H1 (cell line): Measurements from ENCODE around the gene SLC25A26. TPM values are rescaled to one million over a fixed set of nuclear protein-coding genes. Genes with fewer than 3 reads are reported as not detected.

Experiments
- CTCF ChIA-PET: fragments of 300-600 bp; sonication (Branson Sonifier 250); formaldehyde crosslinking; loops from one replicate; lab custom pipeline; 2021; ENCODE audit not compliant: partially characterized antibody; lab: Charles Lee
- POLR2A ChIA-PET: fragments of 300-600 bp; sonication (Branson Sonifier 250); formaldehyde crosslinking; loops from one replicate; lab custom pipeline; 2021; ENCODE audit warnings: inconsistent platforms; ENCODE audit not compliant: partially characterized antibody; lab: Charles Lee
- DNase-seq, 2 experiments: peaks; one replicate each; pipeline versions ENCODE4 v3.0.0 to v3.0.0-alpha.2; 2010 to 2022; ENCODE audit warnings: low spot score in 2 of 2, low read depth in 1 of 2, mixed read lengths in 1 of 2
- FAIRE-seq: peaks from 2 replicates; lab custom pipeline; 2011; peaks lifted over from hg19 to GRCh38; lab: Jason Lieb, UNC
- H2AFZ ChIP-seq: 2 replicates; pipeline ENCODE4 v1.8.1; 2012; ENCODE audit warnings: low read length, inconsistent platforms
- H2AK5ac ChIP-seq: 2 replicates; pipeline ENCODE4 v1.6.1; 2013; ENCODE audit warnings: low read depth, low read length
- H2BK120ac ChIP-seq: replicated peaks from 2 replicates; pipeline ENCODE3; 2013; ENCODE audit warnings: low read depth, low read length, inconsistent platforms
- H2BK12ac ChIP-seq: 2 replicates; pipeline ENCODE4 v1.6.1; 2013; ENCODE audit warnings: low read depth, low read length
- H2BK15ac ChIP-seq: 2 replicates; pipeline ENCODE4 v1.6.1; 2013; ENCODE audit warnings: low read length
- H2BK20ac ChIP-seq: 2 replicates; pipeline ENCODE4 v1.6.1; 2013; ENCODE audit warnings: low read length
- H2BK5ac ChIP-seq: 2 replicates; pipeline ENCODE4 v1.6.1; 2013; ENCODE audit warnings: low read depth, low read length
- H3K14ac ChIP-seq: 2 replicates; pipeline ENCODE4 v1.6.1; 2013; ENCODE audit warnings: inconsistent platforms; ENCODE audit not compliant: insufficient read length
- H3K18ac ChIP-seq: 2 replicates; pipeline ENCODE4 v1.6.1; 2013; ENCODE audit warnings: low read length; ENCODE audit errors: extremely low read depth
- H3K23ac ChIP-seq: 2 replicates; pipeline ENCODE4 v1.6.1; 2013; ENCODE audit warnings: inconsistent platforms; ENCODE audit not compliant: insufficient read length
- H3K23me2 ChIP-seq: 2 replicates; pipeline ENCODE4 v1.6.1; 2013; ENCODE audit warnings: low read depth, low read length
- H3K27ac ChIP-seq: 2 replicates; pipeline ENCODE4 v1.6.1; 2011; ENCODE audit warnings: low read depth, low read length, inconsistent platforms
- H3K27me3 ChIP-seq, 4 experiments: replicated peaks in 1 of 4; 1 replicate in 1 of 4; 2 replicates in 3 of 4; pipeline versions ENCODE4 v1.6.1 to v1.8.1; 2011 to 2013; ENCODE audit warnings: low read length in 3 of 4, mild to moderate bottlenecking in 3 of 4, inconsistent platforms in 2 of 4, mixed read lengths in 2 of 4, moderate library complexity in 1 of 4; ENCODE audit not compliant: control insufficient read depth in 3 of 4, insufficient read depth in 3 of 4; ENCODE audit errors: extremely low read depth in 1 of 4
- H3K36me3 ChIP-seq, 4 experiments: 2 replicates each; pipeline versions ENCODE4 v1.6.1 to v1.8.1; 2011 to 2013; ENCODE audit warnings: mild to moderate bottlenecking in 4 of 4, low read length in 3 of 4, moderate library complexity in 2 of 4, control low read depth in 1 of 4, inconsistent platforms in 1 of 4; ENCODE audit not compliant: insufficient read depth in 4 of 4, control insufficient read depth in 2 of 4
- H3K4ac ChIP-seq: replicated peaks from 2 replicates; pipeline ENCODE3; 2013; ENCODE audit warnings: low read length, low read depth, mixed read lengths, inconsistent platforms; ENCODE audit not compliant: insufficient read length
- H3K4me1 ChIP-seq, 4 experiments: replicated peaks in 1 of 4; 1 replicate in 1 of 4; 2 replicates in 3 of 4; pipeline versions ENCODE4 v1.6.1 to v1.8.1; 2011 to 2013; ENCODE audit warnings: low read length in 3 of 4, inconsistent platforms in 2 of 4, mixed read lengths in 1 of 4; ENCODE audit not compliant: insufficient read depth in 4 of 4, control insufficient read depth in 3 of 4
- H3K4me2 ChIP-seq, 2 experiments: 2 replicates each; pipeline versions ENCODE4 v1.6.1 to v1.8.1; 2011 to 2013; ENCODE audit warnings: low read depth in 2 of 2, low read length in 2 of 2, control low read depth in 1 of 2, inconsistent platforms in 1 of 2, mild to moderate bottlenecking in 1 of 2; ENCODE audit not compliant: insufficient read depth in 1 of 2
- H3K4me3 ChIP-seq, 4 experiments: fragments of 200-600, 300-600 bp in 1 of 4; sonication (generic), shearing (Covaris generic), sonication (Bioruptor Twin) in 1 of 4; 2 replicates each; pipeline versions ENCODE4 v1.5.1 to v1.8.1; 2011 to 2016; ENCODE audit warnings: low read length in 4 of 4, low read depth in 3 of 4, control low read depth in 2 of 4, inconsistent platforms in 2 of 4, mild to moderate bottlenecking in 2 of 4, mixed read lengths in 1 of 4, moderate library complexity in 1 of 4; ENCODE audit not compliant: insufficient read depth in 2 of 4; ENCODE audit errors: extremely low read depth in 1 of 4
- H3K56ac ChIP-seq: replicated peaks from 2 replicates; pipeline ENCODE3; 2013; ENCODE audit warnings: low read depth, mild to moderate bottlenecking, mixed read lengths, low read length, inconsistent platforms; ENCODE audit not compliant: insufficient read length
- H3K79me1 ChIP-seq: 2 replicates; pipeline ENCODE4 v1.6.1; 2013; ENCODE audit warnings: low read depth, low read length, control low read depth
- H3K79me2 ChIP-seq, 2 experiments: 2 replicates each; pipeline versions ENCODE4 v1.6.1 to v1.8.1; 2012 to 2013; ENCODE audit warnings: low read length in 2 of 2, mild to moderate bottlenecking in 2 of 2, inconsistent platforms in 1 of 2; ENCODE audit not compliant: insufficient read depth in 2 of 2, control insufficient read depth in 1 of 2
- H3K9ac ChIP-seq, 4 experiments: replicated peaks in 1 of 4; 1 replicate in 1 of 4; 2 replicates in 3 of 4; pipeline versions ENCODE4 v1.6.1 to v1.8.1; 2011 to 2013; ENCODE audit warnings: low read depth in 3 of 4, low read length in 3 of 4, control low read depth in 2 of 4, mild to moderate bottlenecking in 2 of 4, moderate library complexity in 2 of 4, inconsistent platforms in 1 of 4; ENCODE audit errors: extremely low read depth in 1 of 4
- H3K9me3 ChIP-seq, 2 experiments: 2 replicates each; pipeline versions ENCODE4 v1.6.1 to v1.8.1; 2012 to 2013; ENCODE audit warnings: mild to moderate bottlenecking in 2 of 2, moderate library complexity in 2 of 2, control low read depth in 1 of 2, inconsistent platforms in 1 of 2, low read depth in 1 of 2, low read length in 1 of 2, mixed read lengths in 1 of 2; ENCODE audit not compliant: insufficient read depth in 2 of 2
- H4K20me1 ChIP-seq, 2 experiments: replicated peaks in 1 of 2; 2 replicates each; pipeline versions ENCODE3 to v1.8.1; 2011 to 2013; ENCODE audit warnings: inconsistent platforms in 2 of 2, low read length in 2 of 2, mild to moderate bottlenecking in 1 of 2; ENCODE audit not compliant: insufficient read depth in 2 of 2, control insufficient read depth in 1 of 2
- H4K5ac ChIP-seq: 2 replicates; pipeline ENCODE4 v1.6.1; 2013; ENCODE audit warnings: low read length, low read depth, mixed read lengths, inconsistent platforms; ENCODE audit not compliant: insufficient read length
- H4K8ac ChIP-seq: 2 replicates; pipeline ENCODE4 v1.8.0; 2013; ENCODE audit warnings: mild to moderate bottlenecking, moderate library complexity, low read length, inconsistent platforms; ENCODE audit not compliant: insufficient read depth; ENCODE audit errors: extremely low read depth
- H4K91ac ChIP-seq: replicated peaks from 2 replicates; pipeline ENCODE3; 2013; ENCODE audit warnings: low read length, mixed read lengths, inconsistent platforms; ENCODE audit not compliant: insufficient read length
- CEBPB ChIP-seq: IDR thresholded peaks from 2 replicates; pipeline ENCODE4 v1.6.1; 2012; ENCODE audit warnings: low read depth, low read length
- CREB1 ChIP-seq: IDR thresholded peaks from 2 replicates; pipeline ENCODE4 v1.6.1; 2012; ENCODE audit warnings: inconsistent platforms
- HDAC2 ChIP-seq, 2 experiments: fragments of 300-600 bp in 1 of 2; sonication (generic) in 1 of 2; IDR thresholded peaks; 2 replicates each; pipeline ENCODE4 v1.6.1; 2011 to 2012; ENCODE audit warnings: low read depth in 2 of 2, low read length in 2 of 2, mild to moderate bottlenecking in 2 of 2, moderate library complexity in 2 of 2, borderline replicate concordance in 1 of 2, inconsistent platforms in 1 of 2
- JUN ChIP-seq: IDR thresholded peaks from 2 replicates; pipeline ENCODE4 v1.6.1; 2011; ENCODE audit warnings: low read depth, mild to moderate bottlenecking, improper control_type of control experiment, low read length
- KDM1A ChIP-seq: fragments of 200-600, 300-600 bp; sonication (generic); IDR thresholded peaks from 2 replicates; pipeline ENCODE4 v1.7.1; 2016; ENCODE audit warnings: mild to moderate bottlenecking, low read length, borderline replicate concordance
- MAFK ChIP-seq: IDR thresholded peaks from 2 replicates; pipeline ENCODE4 v1.6.1; 2012; ENCODE audit warnings: low read depth, mild to moderate bottlenecking, improper control_type of control experiment, low read length
- NRF1 ChIP-seq: IDR thresholded peaks from 2 replicates; pipeline ENCODE4 v1.6.1; 2011; ENCODE audit warnings: mild to moderate bottlenecking, low read depth, low read length, improper control_type of control experiment
- RFX5 ChIP-seq: IDR thresholded peaks from 2 replicates; pipeline ENCODE4 v1.6.1; 2011; ENCODE audit warnings: low read depth, low read length, improper control_type of control experiment, borderline replicate concordance
- RNF2 ChIP-seq: fragments of 200-900, 300-1000 bp; sonication (generic); IDR thresholded peaks from 2 replicates; pipeline ENCODE4 v1.7.1; 2016; ENCODE audit warnings: borderline replicate concordance, low read depth, mild to moderate bottlenecking, antibody characterized with exemption, low read length; ENCODE audit not compliant: poor library complexity, severe bottlenecking; ENCODE audit errors: missing control alignments
- SAP30 ChIP-seq: fragments of 300-600 bp; sonication (generic); IDR thresholded peaks from 2 replicates; pipeline ENCODE4 v1.7.1; 2012; ENCODE audit warnings: low read length, moderate library complexity, mild to moderate bottlenecking, inconsistent platforms; ENCODE audit not compliant: insufficient read depth, insufficient replicate concordance
- SP4 ChIP-seq: IDR thresholded peaks from 2 replicates; pipeline ENCODE4 v1.6.1; 2012; ENCODE audit warnings: low read length, inconsistent platforms
- TCF12 ChIP-seq: IDR thresholded peaks from 2 replicates; pipeline ENCODE4 v1.6.1; 2011; ENCODE audit warnings: low read depth, mild to moderate bottlenecking, low read length
- WGBS, 2 experiments: shearing (Covaris generic) in 1 of 2; methylation state at CpG; one replicate each; pipeline versions ENCODE4 v1.1.6 to v1.1.7; 2013 to 2015; ENCODE audit warnings: low lambda C conversion rate in 2 of 2, mixed read lengths in 2 of 2, inconsistent platforms in 1 of 2, low coverage in 1 of 2, missing lambda C conversion rate in 1 of 2; ENCODE audit not compliant: insufficient replicate concordance in 2 of 2, insufficient coverage in 1 of 2, insufficient read length in 1 of 2; ENCODE audit errors: extremely low coverage in 1 of 2, missing lambda C conversion rate in 1 of 2; 5-methylcytosine and 5-hydroxymethylcytosine counted together
- polyA plus RNA-seq, 7 experiments: library from polyadenylated mRNA; depleted of rRNA in 3 of 7; stranded (reverse) in 5 of 7; unstranded in 2 of 7; fragments of >200 nt in 5 of 7; fragments of 200-250 nt in 2 of 7; gene quantifications; 1 replicate in 5 of 7; 2 replicates in 1 of 7; 4 replicates in 1 of 7; pipeline versions ENCODE4 v1.2.1 to v1.2.3, GENCODE V29; 2011 to 2013; ENCODE audit warnings: missing spikeins in 2 of 7, mixed read lengths in 2 of 7
- total RNA-seq: library from RNA; stranded (reverse); fragmentation: NEBNext Ultra II Directional; extraction: Animal tissue kit (Norgen Biotek cat#: 25700); gene quantifications from 2 replicates; pipeline ENCODE4 v1.2.1, GENCODE V29; 2021
- TF ChIP-seq, protein P1 (sequence below): IDR thresholded peaks from 2 replicates; pipeline ENCODE4 v1.6.1; 2012; ENCODE audit warnings: inconsistent platforms

SLC25A26 gene
- total and polyA plus RNA-seq, 2 of the 8 experiments (the other 6 are each of a cell fraction or from before 2014, with no cell fraction given) = 30.0 to 37.0 TPM

DNA sequence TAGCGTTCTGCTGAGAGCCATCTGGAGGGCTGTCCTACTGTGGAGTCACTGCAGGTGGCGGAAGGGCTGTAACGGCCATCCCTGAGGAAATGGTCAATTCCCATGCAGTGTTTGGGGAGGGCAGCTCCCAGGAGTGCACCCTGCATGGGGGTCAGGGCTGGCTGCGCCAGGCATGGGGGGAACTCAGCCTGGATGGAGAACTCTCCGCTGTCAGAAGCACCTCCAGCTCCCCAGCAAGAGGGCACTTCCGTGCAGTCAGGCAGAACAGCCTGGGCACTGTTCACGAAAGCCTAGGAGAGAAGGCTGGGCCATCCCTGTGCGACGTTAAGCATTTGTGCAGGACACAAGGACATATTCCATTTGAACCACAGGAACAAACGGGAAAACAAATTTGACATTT, 174.8 kb downstream of the SLC25A26 start:
- no peak overlapping the region for H3K4me3 ChIP-seq
- no peak overlapping the region for H3K27ac ChIP-seq
- TF ChIP-seq TCF12 (no peak), RFX5 (no peak), SAP30 (no peak), RNF2 (no peak), NRF1 (no peak), HDAC2 (IDR thresholded peaks at IDR 0.05; ENCODE audit: borderline replicate concordance in 1 of 2, low read depth in 2 of 2, low read length in 2 of 2) (no peak), JUN (no peak), KDM1A (no peak), SP4 (no peak), MAFK (no peak), CEBPB (no peak), CREB1 (no peak)
- TF ChIP-seq, protein P1, sequence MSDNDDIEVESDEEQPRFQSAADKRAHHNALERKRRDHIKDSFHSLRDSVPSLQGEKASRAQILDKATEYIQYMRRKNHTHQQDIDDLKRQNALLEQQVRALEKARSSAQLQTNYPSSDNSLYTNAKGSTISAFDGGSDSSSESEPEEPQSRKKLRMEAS = no peak
- no peak overlapping the region for H2BK12ac ChIP-seq
- H3K18ac ChIP-seq = no peak overlapping the region
- H3K27me3 ChIP-seq = no peaks in the 10 kb centered on the region
- no peak overlapping the region for H2AK5ac ChIP-seq
- H3K4ac ChIP-seq = no peak overlapping the region
- H4K5ac ChIP-seq = no peak overlapping the region
- H2BK20ac ChIP-seq = no peak overlapping the region
- peaks cover 5 to 18% of the 10 kb centered on the region in 2 experiments for H4K20me1 ChIP-seq
- H3K14ac ChIP-seq = no peak overlapping the region
- no peak overlapping the region for H3K4me2 ChIP-seq
- DNase-seq = no peak
- H3K9ac ChIP-seq = no peak overlapping the region
- H3K56ac ChIP-seq = no peak overlapping the region
- H3K79me2 ChIP-seq = peaks cover 0 to 24% of the 10 kb centered on the region in 2 experiments; a peak in 1 of 4 replicates
- WGBS, 2 experiments = 88% methylated on average over 9 of the region's 10 CpGs; no CpG with 5 or more reads in 1 of the 2 experiments
- H3K79me1 ChIP-seq = peaks cover 2% of the 10 kb centered on the region
- H3K23me2 ChIP-seq = no peaks in the 10 kb centered on the region
- POLR2A ChIA-PET = no interaction called here
- no peak overlapping the region for H3K23ac ChIP-seq
- no peak overlapping the region for H2BK120ac ChIP-seq
- H4K91ac ChIP-seq = no peak overlapping the region
- H2BK5ac ChIP-seq = peak overlapping the region; percentile 46; the same call in 1 of the 2 replicates
- no peak overlapping the region for H2BK15ac ChIP-seq
- CTCF ChIA-PET = interaction anchor here (1.4 to 4.9 kb wide), 5 partner anchors 9 to 420 kb away, joined by 3 to 22 read pairs (median 7); no protein-coding TSS in a partner anchor
- H4K8ac ChIP-seq = no peak overlapping the region
- FAIRE-seq = no peak
- no peaks in the 10 kb centered on the region for H3K9me3 ChIP-seq
- H2AFZ ChIP-seq = no peak overlapping the region
- H3K4me1 ChIP-seq = no peaks in the 10 kb centered on the region; a peak in 1 of 7 replicates
- peaks cover 54 to 99% (median 74%) of the 10 kb centered on the region in 4 experiments for H3K36me3 ChIP-seq
